ENCODE data around the gene DOCK4. TPM values are rescaled to one million over a fixed set of nuclear protein-coding genes. Genes with fewer than 3 reads are reported as not detected.

The DOCK4 gene
- total and polyA plus RNA-seq, 4 donors: 7.2 to 48.9 (median 12.8) TPM

GRCh38 chr7:111873326-111873646, 332.9 kb downstream of the DOCK4 start:
- Histone ChIP-seq H3K36me3 (ENCODE audit: control insufficient read depth in 4 of 4, insufficient read depth in 3 of 4, low read depth in 1 of 4, low read length in 3 of 4) (peaks cover 0 to 20% (median 11%) of the 10 kb centered on the region in 4 donors), H3K9me3 (ENCODE audit: control insufficient read depth in 4 of 4, low read length in 3 of 4) (no peaks in the 10 kb centered on the region), H3K4me1 (ENCODE audit: control insufficient read depth in 4 of 4, insufficient read depth in 4 of 4, low read length in 3 of 4) (no peaks in the 10 kb centered on the region), H3K27ac (ENCODE audit: low read depth in 1 of 2, low read length in 2 of 2) (no peak overlapping the region), H3K4me3 (ENCODE audit: low read depth in 1 of 3, low read length in 3 of 3) (no peak overlapping the region), H3K27me3 (ENCODE audit: control insufficient read depth in 4 of 4, insufficient read depth in 4 of 4, low read length in 3 of 4) (no peaks in the 10 kb centered on the region), H3K9ac (ENCODE audit: low read depth in 1 of 2, low read length in 2 of 2) (no peak overlapping the region)
- WGBS: 90% methylated on average over 8 of the region's 8 CpGs
- DNase-seq (ENCODE audit: low spot score): no peak
- TF ChIP-seq FOXA1 (IDR thresholded peaks at IDR 0.05) (no peak), RAD21 (IDR thresholded peaks at IDR 0.05) (no peak), EGR1 (IDR thresholded peaks at IDR 0.05; ENCODE audit: low read depth in 2 of 2) (no peak), YY1 (IDR thresholded peaks at IDR 0.05) (no peak), HNF4G (IDR thresholded peaks at IDR 0.05) (no peak), NR2F2 (IDR thresholded peaks at IDR 0.05) (no peak), REST (IDR thresholded peaks at IDR 0.05) (no peak), ATF3 (IDR thresholded peaks at IDR 0.05) (no peak), HNF4A (conservative IDR thresholded peaks at IDR 0.05) (no peak), FOXA2 (IDR thresholded peaks at IDR 0.05) (no peak), GABPA (IDR thresholded peaks at IDR 0.05 in 1 of 2, conservative IDR thresholded peaks at IDR 0.05 in 1 of 2) (no peak), MAX (IDR thresholded peaks at IDR 0.05) (no peak), TAF1 (conservative IDR thresholded peaks at IDR 0.05) (no peak), ZBTB33 (IDR thresholded peaks at IDR 0.05) (no peak), JUND (IDR thresholded peaks at IDR 0.05) (no peak), CTCF (IDR thresholded peaks at IDR 0.05; ENCODE audit: low read depth, low read length, missing input control) (no peak), SP1 (IDR thresholded peaks at IDR 0.05) (no peak)

All from liver (tissue), 9 donors.